ENCODE measurements around the gene GRIFIN. TPM values are rescaled to one million over a fixed set of nuclear protein-coding genes. Genes with fewer than 3 reads are reported as not detected.

Gene GRIFIN
- total RNA-seq, 1 donor from 2014 or later, result not detected

GRCh38 chr7:2521952-2522591 is 45.9 kb upstream of the GRIFIN start:
- no peaks in the 10 kb centered on the region for H3K36me3 Mint-ChIP-seq (ENCODE audit: insufficient read depth)
- H3K9me3 Mint-ChIP-seq (ENCODE audit: low read depth), result no peaks in the 10 kb centered on the region
- H3K4me1 Mint-ChIP-seq (ENCODE audit: low read depth), result peaks cover 18% of the 10 kb centered on the region
- H3K27ac Mint-ChIP-seq, result no peak overlapping the region
- no peak for TF ChIP-seq CTCF (IDR thresholded peaks at IDR 0.05; ENCODE audit: unreplicated experiment)
- peak overlapping the region; percentile 45 for H3K4me3 Mint-ChIP-seq (ENCODE audit: low read depth)
- DNase-seq (ENCODE audit: low spot score, unreplicated experiment), result no peak
- H3K27me3 Mint-ChIP-seq, result peaks cover 32% of the 10 kb centered on the region

GRCh38 chr7:2521341-2521745 is 45.1 kb upstream of the GRIFIN start:
- Mint-ChIP-seq H3K36me3 (ENCODE audit: insufficient read depth) (no peaks in the 10 kb centered on the region), H3K4me1 (ENCODE audit: low read depth) (peaks cover 20% of the 10 kb centered on the region), H3K9me3 (ENCODE audit: low read depth) (no peaks in the 10 kb centered on the region), H3K27ac (no peak overlapping the region), H3K27me3 (peaks cover 32% of the 10 kb centered on the region), H3K4me3 (ENCODE audit: low read depth) (peak overlapping the region; percentile 45)
- DNase-seq (ENCODE audit: low spot score, unreplicated experiment), result no peak
- TF ChIP-seq CTCF (IDR thresholded peaks at IDR 0.05; ENCODE audit: unreplicated experiment), result no peak

- no peak for TF ChIP-seq CTCF (IDR thresholded peaks at IDR 0.05; ENCODE audit: unreplicated experiment)
- H3K9me3 Mint-ChIP-seq (ENCODE audit: low read depth), result no peaks in the 10 kb centered on the region
- peaks cover 22% of the 10 kb centered on the region for H3K4me1 Mint-ChIP-seq (ENCODE audit: low read depth)
- H3K4me3 Mint-ChIP-seq (ENCODE audit: low read depth), result peak overlapping the region; percentile 82
- no peaks in the 10 kb centered on the region for H3K36me3 Mint-ChIP-seq (ENCODE audit: insufficient read depth)
- no peak for DNase-seq (ENCODE audit: low spot score, unreplicated experiment)
- no peak overlapping the region for H3K27ac Mint-ChIP-seq
- H3K27me3 Mint-ChIP-seq, result peaks cover 32% of the 10 kb centered on the region
Observed at GRCh38 chr7:2520761-2521290, 44.6 kb upstream of the GRIFIN start.

GRCh38 chr7:2520131-2520760 is 44.0 kb upstream of the GRIFIN start:
- peak overlapping the region; percentile 82 for H3K4me3 Mint-ChIP-seq (ENCODE audit: low read depth)
- TF ChIP-seq CTCF (IDR thresholded peaks at IDR 0.05; ENCODE audit: unreplicated experiment), result peak; percentile 26
- DNase-seq (ENCODE audit: low spot score, unreplicated experiment), result no peak
- H3K9me3 Mint-ChIP-seq (ENCODE audit: low read depth), result no peaks in the 10 kb centered on the region
- peaks cover 32% of the 10 kb centered on the region for H3K27me3 Mint-ChIP-seq
- H3K4me1 Mint-ChIP-seq (ENCODE audit: low read depth), result peaks cover 22% of the 10 kb centered on the region
- H3K27ac Mint-ChIP-seq, result no peak overlapping the region
- H3K36me3 Mint-ChIP-seq (ENCODE audit: insufficient read depth), result no peaks in the 10 kb centered on the region

- peak; percentile 76 for DNase-seq (ENCODE audit: low spot score, unreplicated experiment)
- Mint-ChIP-seq H3K9me3 (ENCODE audit: low read depth) (no peaks in the 10 kb centered on the region), H3K27ac (no peak within 1 kb of the TSS), H3K4me3 (ENCODE audit: low read depth) (peak within 1 kb of the TSS; percentile 82), H3K27me3 (peaks cover 32% of the 10 kb centered on the region), H3K36me3 (ENCODE audit: insufficient read depth) (no peaks in the 10 kb centered on the region), H3K4me1 (ENCODE audit: low read depth) (peaks cover 22% of the 10 kb centered on the region)
- TF ChIP-seq CTCF (IDR thresholded peaks at IDR 0.05; ENCODE audit: unreplicated experiment), result no peak
Observed at GRCh38 chr7:2519119-2519930, 43.1 kb upstream of the GRIFIN start, which contains the start of gene LFNG. LFNG (plus strand) TSS chr7:2519774; CDS start chr7:2519862, 88 bp downstream.

Measured in progenitor cell of endocrine pancreas (in vitro differentiated cells).